ENCODE results near the gene YBX3.

- TF ChIP-seq CTCF (IDR thresholded peaks at IDR 0.05) (no peak), POLR2A (IDR thresholded peaks at IDR 0.05) (no peak), EP300 (IDR thresholded peaks at IDR 0.05) (no peak)
Measured at GRCh38 chr12:10725003-10725402, 1.9 kb upstream of the YBX3 start.

All from upper lobe of left lung (tissue), 4 donors.